Limb (tissue), 2 donors: ENCODE data around the gene ACAA1.
"Not testable (repeated sequence)": the region's sequence is repeated elsewhere in the genome, so short reads cannot be mapped to it uniquely, and the experiment has no call there.

Experiments
- DNase-seq, 2 donors: peaks; one replicate each; pipeline ENCODE4 v3.0.0-alpha.2; 2016; ENCODE audit errors: extremely low spot score in 2 of 2

Gene ACAA1

DNA sequence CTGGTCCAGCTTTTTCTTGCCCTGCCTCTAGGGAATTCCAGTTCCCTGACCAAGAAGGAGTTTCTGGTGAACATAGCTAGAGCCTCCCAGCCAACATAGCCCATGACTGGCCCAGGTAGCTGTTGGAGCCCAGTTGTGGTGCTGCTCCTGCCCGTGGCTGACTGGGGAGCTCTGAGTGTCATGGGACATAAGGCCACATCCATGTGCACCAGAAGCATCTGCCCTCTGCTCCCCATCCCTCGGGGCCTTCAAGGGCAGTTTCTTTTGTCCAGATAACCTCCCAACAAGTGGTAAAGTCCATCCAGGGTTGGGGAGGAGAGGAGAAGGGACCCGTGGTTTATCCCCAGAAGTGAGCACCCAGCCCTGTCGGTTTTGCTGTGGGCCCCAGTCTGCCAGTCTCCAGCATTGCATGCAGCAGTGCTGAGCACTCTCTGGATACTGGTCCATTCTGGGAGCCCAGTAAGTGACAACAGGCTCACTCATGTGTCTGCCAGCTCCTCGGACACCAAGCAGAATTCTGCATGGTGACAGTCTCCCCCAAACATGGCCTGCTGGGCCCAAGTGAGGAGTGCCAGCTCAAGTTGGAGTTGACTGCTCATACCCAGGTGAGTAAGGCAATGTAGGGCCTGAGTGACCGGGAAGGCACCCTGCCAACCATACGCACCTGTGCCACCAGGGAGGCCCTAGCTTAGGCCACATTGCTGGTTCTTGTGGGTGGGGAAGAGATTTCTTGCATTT is 28.8 kb downstream of the ACAA1 start:
- no peak for DNase-seq

DNA sequence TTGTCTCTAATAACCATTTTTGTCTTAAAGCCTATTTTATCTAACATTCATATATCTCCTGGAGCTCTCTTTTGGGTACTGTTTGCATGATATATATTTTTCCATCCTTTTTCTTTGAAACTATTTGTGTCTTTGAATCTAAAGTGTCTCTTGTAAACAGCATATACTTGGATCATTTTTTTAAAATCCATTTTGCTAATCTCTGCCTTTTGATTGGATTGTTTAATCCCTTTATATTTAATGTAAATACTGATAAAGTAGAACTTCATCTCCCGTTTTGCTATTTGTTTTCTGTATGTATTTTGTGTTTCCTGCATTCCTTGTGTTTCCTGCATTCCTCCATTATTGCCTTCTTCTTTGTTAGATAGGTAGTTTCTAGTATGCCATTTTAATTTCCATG is 31.4 kb downstream of the ACAA1 start:
- DNase-seq: no peak

DNA sequence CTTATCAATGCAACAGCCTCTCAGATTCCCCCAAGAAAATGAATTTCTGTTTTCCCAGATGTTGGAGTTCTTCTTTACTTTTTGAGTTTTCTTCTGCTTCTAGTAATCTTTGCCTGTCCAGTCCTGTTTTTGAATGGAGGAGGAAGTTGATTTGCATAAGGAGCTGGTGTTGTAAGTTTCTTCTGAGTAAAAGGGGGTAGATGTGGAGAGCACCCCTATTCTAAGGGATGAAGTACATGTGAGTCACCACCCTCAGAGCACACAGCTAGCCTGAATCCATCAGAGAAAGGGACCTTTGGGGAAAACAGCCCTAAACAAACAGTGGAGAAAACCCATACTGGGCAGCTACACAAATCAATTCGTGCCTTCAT is 34.5 kb downstream of the ACAA1 start:
- no peak for DNase-seq

DNA sequence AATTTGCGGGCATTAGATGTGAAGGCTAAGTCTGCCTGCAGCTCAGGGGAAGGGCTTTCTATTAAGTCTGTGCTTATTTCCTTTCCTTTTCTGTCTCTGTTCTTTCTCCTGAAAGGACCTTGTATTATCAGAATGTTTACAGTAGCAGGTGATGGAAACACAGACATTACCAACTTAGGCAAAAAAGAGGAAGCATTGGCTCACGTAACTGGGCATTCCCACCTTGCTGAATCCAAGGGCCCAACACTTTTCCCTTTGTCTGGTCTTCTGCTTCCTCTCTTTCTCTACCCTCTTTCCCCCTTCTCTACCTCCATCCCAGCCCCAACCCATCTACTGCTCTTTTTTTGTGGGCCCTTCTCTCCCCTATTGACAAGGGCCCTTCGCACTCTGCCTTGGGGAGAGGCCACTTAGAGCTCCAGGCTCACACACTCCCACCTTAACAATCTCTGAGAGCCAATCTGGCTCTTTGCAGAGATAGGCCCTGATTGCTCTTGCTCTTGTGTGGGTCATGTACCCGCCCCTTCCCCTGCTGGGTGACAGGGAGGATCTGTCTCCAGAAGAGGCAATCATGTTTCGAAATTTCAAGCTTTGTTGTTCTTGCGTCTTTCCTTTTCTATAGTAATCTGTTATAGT is 35.0 kb downstream of the ACAA1 start:
- DNase-seq: no peak

DNA sequence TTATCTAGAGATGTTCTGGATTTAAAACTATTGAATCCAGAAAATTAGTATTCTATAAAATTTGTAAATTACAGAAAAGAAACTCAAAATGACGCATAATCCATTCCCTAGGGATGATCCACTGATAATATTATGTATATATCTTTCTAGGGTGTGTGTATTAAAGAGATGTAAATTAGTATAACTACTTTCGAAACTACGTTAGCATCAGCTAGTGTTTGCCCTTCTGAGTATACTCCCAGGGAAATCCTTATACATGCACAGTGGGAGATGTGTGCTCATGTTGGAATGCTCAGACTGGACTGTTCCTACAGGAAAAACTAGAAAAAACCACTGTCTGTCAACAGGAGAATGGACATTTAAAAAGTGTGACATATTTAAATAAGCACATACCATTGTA is 36.4 kb downstream of the ACAA1 start:
- DNase-seq: no peak

DNA sequence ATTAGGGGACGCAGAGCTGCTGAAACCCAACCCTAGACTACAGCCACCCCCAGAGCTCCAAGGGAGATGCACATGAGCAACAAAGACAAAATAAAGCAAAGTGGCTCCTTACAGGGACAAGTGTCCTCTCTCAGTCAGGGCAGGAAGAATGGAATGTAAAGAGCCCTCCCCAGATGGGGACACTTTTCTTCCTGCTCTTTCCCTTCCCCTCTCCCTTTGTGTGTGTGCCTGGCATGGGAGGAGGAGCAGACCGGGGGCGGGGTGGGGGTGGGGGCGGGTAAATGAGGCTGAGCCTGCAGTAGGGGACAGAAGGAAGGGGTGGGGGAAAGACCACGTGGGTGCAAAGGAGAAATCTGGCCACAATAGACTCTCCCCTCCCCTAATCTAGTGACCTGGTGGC is 37.4 kb downstream of the ACAA1 start:
- no peak for DNase-seq

DNA sequence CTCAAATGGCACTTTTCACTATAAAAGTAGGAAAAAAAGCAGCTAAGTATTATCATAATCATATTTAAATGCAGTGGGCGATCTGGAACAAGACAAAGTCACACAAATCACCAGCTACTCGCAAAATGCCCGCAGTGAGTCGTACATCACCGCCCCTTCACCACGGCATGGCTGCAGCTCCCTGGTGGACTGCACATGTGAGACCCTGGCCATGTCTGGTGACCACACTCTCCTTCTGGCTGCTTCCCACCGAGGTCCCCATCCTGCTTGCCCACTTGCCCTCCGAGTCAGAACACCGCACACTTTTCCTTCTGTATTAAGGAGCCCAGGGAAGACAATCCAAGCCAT is 38.6 kb downstream of the ACAA1 start:
- DNase-seq: no peak

DNA sequence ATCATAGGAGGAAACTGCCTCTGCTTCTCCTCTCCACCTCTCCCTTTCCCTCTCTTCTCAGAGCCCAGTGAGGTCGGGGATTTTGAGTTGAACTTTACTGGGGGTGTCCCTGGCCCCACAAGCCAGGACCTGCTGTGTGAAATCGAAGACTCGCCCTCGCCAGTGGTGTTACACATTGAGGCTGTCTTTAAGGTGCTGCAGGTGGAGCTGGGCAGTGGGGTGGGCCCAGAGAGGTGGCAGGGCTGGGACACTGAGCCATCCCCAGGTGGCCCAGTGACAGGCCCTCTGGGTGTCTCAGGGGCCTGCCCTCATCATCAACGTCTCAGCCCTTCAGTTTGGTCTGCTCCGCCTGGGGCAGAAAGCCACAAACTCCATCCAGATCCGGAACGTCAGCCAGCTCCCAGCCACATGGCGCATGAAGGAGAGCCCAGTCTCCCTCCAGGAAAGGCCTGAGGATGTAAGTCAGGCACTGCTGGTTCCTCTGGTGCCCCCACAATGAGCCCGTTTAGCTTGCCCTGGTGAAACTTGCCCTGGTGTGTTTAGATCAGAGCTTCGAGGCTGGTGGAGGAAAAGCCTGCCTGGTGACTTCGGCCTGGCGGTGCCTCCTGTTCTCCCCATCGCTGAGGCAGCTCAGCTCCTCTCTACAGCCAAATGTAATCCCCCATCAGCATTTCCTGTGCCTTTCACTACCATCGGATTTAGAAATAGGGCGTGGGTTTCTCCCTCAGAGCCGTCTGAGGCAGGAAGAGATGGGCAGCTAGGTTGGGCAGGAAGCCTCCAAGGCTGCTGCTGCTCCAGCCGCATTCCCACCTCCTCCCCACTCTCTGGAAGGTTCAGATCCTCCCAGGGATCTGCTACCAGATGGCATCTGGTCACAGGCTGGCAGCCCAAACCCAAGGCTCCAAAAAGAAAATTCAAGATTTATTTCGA is 39.2 kb downstream of the ACAA1 start:
- DNase-seq: no peak

DNA sequence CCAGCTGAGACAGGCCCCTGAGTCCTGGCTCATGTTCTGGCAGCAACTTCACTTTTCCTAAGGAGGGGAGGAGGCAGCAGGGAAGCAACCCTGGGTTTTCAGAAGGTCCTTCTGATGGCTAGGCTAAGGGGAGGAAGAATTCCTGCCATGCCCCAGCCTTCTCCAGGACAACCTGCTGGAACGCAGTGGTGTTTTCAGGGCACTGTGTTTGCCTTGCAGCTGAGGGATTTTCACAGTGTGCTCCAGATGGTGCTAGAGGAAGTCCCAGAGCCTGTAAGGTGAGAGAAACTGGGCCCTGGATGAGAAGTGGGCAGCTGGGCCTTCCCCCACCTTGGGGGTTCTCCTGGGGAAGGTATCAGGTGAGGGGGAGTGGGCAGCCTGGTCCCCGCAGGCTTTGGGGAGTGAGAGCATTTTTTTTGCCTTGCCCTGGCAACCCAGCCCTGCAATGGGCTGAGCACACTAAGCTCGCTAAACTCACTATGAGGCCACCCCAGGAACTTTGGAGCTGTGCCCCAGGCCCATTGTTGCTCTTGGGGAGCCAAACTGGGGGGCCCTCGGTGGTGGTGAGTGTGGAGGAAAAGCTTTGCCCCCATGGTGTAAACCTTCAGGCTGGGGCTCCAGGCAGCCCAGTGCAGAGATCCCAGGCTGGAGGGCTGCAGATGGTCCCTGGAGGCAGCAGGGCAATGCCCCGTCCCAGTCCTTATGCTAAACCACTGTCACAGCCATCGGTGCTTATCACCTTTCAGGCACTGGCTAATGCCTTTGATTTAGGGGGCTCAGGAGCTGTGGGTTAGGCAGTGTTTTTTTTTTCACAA is 41.1 kb downstream of the ACAA1 start:
- no peak for DNase-seq

DNA sequence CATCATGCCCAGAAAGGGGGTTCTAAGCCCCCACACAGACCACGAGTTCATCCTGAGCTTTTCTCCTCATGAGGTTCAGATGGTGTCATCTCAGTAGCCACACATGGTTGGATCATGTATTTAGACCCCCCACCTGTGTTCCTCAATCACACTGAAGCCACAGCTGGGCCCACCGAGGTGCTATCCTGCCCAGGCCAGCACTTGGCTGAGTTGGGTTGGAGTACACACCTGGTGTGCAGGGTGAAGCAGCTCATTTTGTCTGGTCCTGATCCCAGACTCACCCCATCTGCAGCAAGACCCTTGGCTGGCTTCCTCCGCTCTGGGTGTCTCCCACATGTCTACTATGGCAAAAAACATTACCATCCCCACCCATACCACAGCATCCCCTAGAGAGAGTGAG is 41.9 kb downstream of the ACAA1 start:
- no peak for DNase-seq

DNA sequence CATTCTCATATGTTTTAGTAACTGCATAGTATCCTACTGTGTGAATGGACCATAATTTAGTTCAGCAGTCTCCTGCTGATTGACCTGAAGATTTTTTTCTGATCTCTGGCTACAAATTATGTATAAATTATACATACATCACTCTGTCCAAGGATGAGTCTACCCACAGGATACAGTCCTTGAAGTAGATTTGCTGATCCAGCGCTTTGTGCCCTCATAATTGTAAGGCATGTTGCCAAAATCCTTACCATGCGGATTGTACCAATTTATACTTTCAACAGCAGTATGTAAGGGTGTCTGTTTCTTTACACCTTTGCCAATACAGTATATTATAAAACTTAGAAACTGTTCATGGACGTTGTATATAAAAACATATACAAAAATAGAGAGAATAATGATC is 46.5 kb downstream of the ACAA1 start:
- no peak for DNase-seq

DNA sequence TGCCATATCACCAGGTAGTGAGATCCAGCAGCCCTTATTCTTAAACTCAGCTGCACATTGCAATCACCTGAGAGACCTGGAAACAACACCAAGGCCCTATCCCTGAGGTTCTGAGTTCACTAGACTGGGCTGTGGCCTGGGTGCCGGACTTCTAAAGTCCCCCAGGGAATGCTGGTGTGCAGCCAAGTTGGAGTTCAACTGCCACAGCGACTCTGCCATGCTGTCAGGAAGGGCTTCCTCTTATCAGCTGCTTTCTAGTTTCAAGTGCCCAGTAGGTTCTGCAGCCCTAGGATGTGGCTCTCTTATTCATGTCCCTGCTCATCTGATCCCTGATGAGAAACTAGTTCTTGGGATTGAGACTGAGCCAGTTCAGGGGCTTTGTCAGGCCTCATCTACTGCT is 47.8 kb downstream of the ACAA1 start:
- DNase-seq: no peak

DNA sequence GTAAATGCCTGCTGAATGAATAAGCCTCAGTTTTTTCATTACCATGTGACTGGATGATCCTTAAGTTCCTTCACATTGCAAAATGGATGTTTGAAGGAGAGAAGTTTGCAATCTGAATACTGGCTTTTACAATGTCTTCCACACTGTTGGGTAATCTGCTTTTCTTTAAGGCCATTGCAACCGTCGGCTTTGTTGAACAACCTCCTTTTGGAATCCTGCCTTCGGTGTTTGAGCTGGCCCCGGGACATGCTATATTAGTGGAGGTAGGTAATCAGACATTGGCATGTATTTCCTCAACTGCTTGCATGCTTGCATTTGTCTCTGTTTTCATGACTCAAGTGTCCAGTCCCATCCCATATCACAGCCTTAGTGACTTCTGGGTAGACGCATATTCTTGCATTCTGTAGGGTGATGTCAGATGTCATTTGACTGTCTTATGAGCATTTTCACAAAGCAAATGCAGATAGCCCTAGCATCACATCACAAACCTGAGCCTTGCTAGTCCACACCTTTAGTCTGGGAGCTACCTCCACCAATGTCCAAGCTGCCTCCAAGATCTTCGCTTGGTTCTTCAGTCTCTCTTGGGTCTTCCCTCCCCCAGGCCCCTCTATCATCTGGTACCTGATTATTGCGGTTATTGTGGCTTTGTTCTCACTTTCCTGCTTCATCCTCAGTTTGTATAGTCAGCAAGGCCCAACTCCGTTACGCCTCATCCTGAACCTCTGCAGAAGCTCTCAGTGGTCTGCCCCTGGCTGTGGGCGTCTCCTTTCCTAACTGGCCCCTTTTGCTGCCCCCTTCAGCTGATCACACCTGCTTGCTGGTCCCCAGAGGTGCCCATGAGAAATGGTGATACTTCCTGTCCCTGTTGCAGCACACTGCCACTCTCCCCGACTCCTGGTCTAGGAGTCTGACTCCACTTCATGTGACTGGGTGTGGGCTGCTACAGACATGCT is 48.5 kb downstream of the ACAA1 start:
- no peak for DNase-seq

DNA sequence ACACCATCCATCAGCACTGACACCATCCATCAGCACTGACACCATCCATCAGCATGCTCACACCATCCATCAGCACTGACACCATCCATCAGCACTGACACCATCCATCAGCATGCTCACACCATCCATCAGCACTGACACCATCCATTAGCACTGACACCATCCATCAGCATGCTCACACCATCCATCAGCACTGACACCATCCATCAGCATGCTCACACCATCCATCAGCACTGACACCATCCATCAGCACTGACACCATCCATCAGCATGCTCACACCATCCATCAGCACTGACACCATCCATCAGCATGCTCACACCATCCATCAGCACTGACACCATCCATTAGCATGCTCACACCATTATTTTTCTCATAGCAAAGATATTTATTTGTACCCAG is 49.6 kb downstream of the ACAA1 start:
- not testable (repeated sequence) for DNase-seq

DNA sequence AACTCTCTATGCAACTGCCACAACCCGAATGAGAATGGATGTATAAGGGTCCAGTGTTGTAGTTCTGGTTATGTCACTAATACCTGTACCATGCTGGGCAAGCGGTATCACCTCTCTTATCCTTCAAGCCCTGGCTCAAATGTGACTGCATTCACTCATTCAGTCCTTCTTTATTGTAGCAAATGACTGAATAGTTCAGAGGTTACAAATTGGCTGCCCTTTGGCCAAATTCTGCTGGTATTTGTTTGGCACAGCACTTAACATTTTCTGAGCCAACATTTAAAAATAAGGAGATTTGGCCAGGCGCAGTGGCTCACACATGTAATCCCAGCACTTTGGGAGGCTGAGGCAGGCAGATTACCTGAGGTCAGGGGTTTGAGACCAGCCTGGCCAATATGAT is 50.4 kb downstream of the ACAA1 start:
- DNase-seq: no peak

DNA sequence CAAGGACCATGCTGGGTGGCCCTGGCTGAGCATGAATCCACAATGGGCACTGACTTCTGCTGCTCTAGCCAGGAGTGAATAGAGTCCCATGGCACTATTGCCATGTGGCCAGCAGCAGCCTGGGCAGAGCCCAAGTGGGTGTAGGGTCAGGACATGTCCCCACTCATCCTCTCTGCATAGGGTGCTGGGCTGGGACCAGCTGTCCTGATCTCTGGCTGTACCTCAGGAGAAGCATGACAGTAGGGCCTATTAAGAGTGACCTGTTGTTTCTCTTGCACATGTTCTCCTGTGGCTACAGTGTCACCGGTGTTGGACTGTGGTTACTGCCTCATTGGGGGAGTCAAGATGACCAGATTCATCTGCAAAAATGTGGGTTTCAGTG is 51.0 kb downstream of the ACAA1 start:
- DNase-seq: no peak

DNA sequence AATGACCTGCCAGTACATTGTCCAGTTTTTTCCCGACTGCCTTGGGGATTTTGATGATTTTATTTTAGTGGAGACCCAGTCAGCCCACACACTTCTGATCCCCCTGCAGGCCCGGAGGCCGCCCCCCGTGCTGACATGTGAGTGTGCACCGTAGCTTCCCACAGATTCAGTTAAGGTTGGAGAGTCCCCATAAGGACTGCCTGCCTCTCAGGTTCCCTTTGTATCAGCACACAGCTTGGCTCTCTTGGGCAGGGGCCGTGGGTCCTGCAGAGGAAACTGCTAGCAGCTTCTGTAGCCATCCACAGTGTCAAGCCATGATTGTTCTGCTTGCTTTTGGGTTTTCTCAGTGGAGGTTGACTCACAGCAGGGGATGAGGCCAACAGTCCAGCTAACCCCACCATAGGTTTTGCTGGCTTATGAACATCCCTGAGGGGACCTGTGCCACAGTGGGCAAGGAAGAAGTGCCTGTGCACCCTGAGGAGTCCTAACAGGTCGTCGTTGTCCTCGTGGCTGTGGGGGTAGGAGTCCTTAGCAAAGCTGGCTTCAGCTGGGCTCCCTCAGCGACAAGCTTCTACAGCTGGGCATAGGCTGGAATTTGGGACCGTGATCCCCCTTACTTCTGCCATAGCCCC is 51.5 kb downstream of the ACAA1 start:
- DNase-seq: no peak

DNA sequence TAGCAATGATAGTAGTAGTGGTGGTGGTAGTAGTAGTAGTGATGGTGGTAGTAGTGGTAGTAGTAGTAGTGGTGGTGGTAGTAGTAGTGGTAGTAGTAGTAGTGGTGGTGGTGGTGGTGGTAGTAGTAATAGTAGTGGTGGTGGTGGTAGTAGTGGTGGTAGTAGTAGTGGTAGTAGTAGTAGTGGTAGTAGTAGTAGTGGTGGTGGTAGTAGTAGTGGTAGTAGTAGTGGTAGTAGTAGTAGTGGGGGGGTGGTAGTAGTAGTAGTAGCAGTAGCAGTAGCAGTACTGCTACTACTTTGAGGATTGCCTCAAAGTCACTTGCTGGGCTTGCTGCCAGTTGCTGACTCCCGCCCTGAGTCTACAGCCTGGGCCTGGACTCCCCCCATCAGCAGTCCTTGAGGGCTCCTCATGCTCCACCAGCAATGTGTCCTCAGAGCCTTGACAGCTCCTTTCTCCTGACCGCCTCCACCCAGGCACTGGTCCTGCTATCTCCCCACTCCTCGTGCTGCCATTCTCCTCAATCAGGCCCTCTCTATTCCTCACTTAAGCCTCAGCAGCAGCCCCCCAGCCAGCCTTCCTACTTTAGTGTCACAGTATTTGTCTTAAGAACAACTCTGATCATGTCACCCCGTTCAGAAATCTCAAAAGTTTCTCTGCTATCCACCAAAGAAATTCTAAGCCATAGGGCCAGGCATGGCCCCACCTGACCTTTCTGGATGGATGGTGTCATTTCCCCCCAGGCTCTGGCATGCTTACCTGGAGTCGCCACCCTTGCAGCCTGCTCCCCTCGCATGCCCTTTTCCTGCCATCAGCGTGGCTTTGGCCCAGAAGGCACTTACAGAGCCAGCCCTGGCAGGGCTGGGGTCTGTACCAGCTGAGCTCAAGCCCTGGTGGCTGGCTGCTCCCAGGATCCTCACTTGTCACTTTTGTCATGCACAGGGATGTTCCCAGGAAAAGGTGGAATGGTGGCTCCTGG is 52.3 kb downstream of the ACAA1 start:
- DNase-seq: peak; percentile 23 to 46

DNA sequence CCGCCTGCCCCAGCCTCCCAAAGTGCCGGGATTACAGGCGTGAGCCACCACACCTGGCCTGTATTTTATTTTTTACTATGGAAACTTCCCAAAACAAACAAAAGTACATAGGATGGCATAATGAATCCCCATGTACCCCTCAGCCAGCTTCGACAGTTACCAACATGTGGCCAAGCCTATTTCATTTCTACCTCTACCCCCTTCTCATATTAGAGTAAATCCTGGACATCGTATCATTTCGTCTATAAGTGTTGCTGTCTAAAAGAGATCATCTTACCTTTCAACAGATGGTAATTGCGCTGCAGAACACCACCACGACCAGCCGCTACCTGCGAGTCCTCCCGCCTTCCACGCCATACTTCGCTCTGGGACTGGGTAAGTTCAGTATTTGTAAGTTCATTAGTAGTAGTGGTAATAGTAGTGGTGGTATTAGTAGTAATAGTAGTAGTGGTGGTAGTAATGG is 53.0 kb downstream of the ACAA1 start:
- DNase-seq: no peak
